ENCODE results near the gene GRIPAP1. TPM values are rescaled to one million over a fixed set of nuclear protein-coding genes. Genes with fewer than 3 reads are reported as not detected.

Gene GRIPAP1
- total RNA-seq, 8 experiments from 2014 or later = 24.2 to 69.0 (median 44.8) TPM

- in situ Hi-C loops (cut with MboI; ENCODE audit: low pct_unique_long_range_greater_than_20kb in 2 of 9, low sequenced_read_pairs in 9 of 9, unreplicated experiment in 9 of 9) = no loop called here
- 0 to 100% (median 83%) methylated on average over 1 to 3 of the region's 7 CpGs; no CpG with 5 or more reads in 3 of the 10 experiments for WGBS, 10 experiments
- Histone ChIP-seq H3K4me1 (replicated peaks in 1 of 2) (no peaks in the 10 kb centered on the region), H3K27ac (no peak overlapping the region), H3K4me3 (no peak overlapping the region)
- ATAC-seq (replicated peaks in 6 of 8) = no peak
Observed at GRCh38 chrX:49019599-49020249, 17.7 kb upstream of the GRIPAP1 start.

- no peak for ATAC-seq (replicated peaks in 6 of 8)
- Histone ChIP-seq H3K27ac (no peak overlapping the region), H3K4me3 (no peak overlapping the region), H3K4me1 (replicated peaks in 1 of 2) (no peaks in the 10 kb centered on the region)
- in situ Hi-C loops (cut with MboI; ENCODE audit: low pct_unique_long_range_greater_than_20kb in 2 of 9, low sequenced_read_pairs in 9 of 9, unreplicated experiment in 9 of 9) = no loop called here
- WGBS, 10 experiments = 69% methylated on average over 2 of the region's 2 CpGs; no CpG with 5 or more reads in 9 of the 10 experiments
Observed at GRCh38 chrX:49019050-49019449, 17.0 kb upstream of the GRIPAP1 start.

GRCh38 chrX:49003696-49004095 lies 1.6 kb upstream of the GRIPAP1 start:
- Histone ChIP-seq H3K27ac (no peak overlapping the region), H3K4me3 (no peak overlapping the region), H3K4me1 (replicated peaks in 1 of 2) (peaks cover 0 to 2% of the 10 kb centered on the region in 2 donors)
- WGBS, 10 experiments = 25 to 85% (median 76%) methylated on average over 1 to 4 of the region's 5 CpGs; no CpG with 5 or more reads in 6 of the 10 experiments
- in situ Hi-C loops (cut with MboI; ENCODE audit: low pct_unique_long_range_greater_than_20kb in 2 of 9, low sequenced_read_pairs in 9 of 9, unreplicated experiment in 9 of 9) = no loop called here
- no peak for ATAC-seq (replicated peaks in 6 of 8)

GRCh38 chrX:49001521-49002090 lies 458 bp downstream of the GRIPAP1 start:
- WGBS, 10 experiments = 0 to 8% methylated on average over 1 to 2 of the region's 17 CpGs; no CpG with 5 or more reads in 8 of the 10 experiments
- peak; percentile 25 to 56 (median 38) for ATAC-seq (replicated peaks in 6 of 8)
- peak overlapping the region; percentile 94 to 100 for H3K27ac ChIP-seq

GRCh38 chrX:49000636-49001035 lies 1.4 kb downstream of the GRIPAP1 start:
- no peak for ATAC-seq (replicated peaks in 6 of 8)
- no peak overlapping the region for H3K4me3 ChIP-seq
- H3K4me1 ChIP-seq (replicated peaks in 1 of 2) = peaks cover 0 to 2% of the 10 kb centered on the region in 2 donors
- in situ Hi-C loops (cut with MboI; ENCODE audit: low pct_unique_long_range_greater_than_20kb in 2 of 9, low sequenced_read_pairs in 9 of 9, unreplicated experiment in 9 of 9) = no loop called here
- WGBS, 10 experiments = 61 to 100% (median 80%) methylated on average over 1 to 3 of the region's 4 CpGs; no CpG with 5 or more reads in 7 of the 10 experiments
- no peak overlapping the region for H3K27ac ChIP-seq

More at GRCh38 chrX:49001521-49002090, 458 bp downstream of the GRIPAP1 start:
- in situ Hi-C loops (cut with MboI; ENCODE audit: low pct_unique_long_range_greater_than_20kb in 2 of 9, low sequenced_read_pairs in 9 of 9, unreplicated experiment in 9 of 9) = no loop called here
- peaks cover 0 to 2% of the 10 kb centered on the region in 2 donors for H3K4me1 ChIP-seq (replicated peaks in 1 of 2)
- H3K4me3 ChIP-seq = peak overlapping the region; percentile 52 to 71 (median 63)

GRCh38 chrX:48999030-48999429 lies 3.0 kb downstream of the GRIPAP1 start:
- in situ Hi-C loops (cut with MboI; ENCODE audit: low pct_unique_long_range_greater_than_20kb in 2 of 9, low sequenced_read_pairs in 9 of 9, unreplicated experiment in 9 of 9) = no loop called here
- H3K4me1 ChIP-seq (replicated peaks in 1 of 2) = peaks cover 0 to 2% of the 10 kb centered on the region in 2 donors
- 60% methylated on average over 1 of the region's 5 CpGs; no CpG with 5 or more reads in 9 of the 10 experiments for WGBS, 10 experiments
- no peak overlapping the region for H3K27ac ChIP-seq
- no peak overlapping the region for H3K4me3 ChIP-seq
- no peak for ATAC-seq (replicated peaks in 6 of 8)

GRCh38 chrX:48998391-48998790 lies 3.7 kb downstream of the GRIPAP1 start:
- no peak for ATAC-seq (replicated peaks in 6 of 8)
- 58 to 93% (median 80%) methylated on average over 1 to 3 of the region's 4 CpGs; no CpG with 5 or more reads in 7 of the 10 experiments for WGBS, 10 experiments
- H3K4me3 ChIP-seq = no peak overlapping the region
- peaks cover 0 to 2% of the 10 kb centered on the region in 2 donors for H3K4me1 ChIP-seq (replicated peaks in 1 of 2)
- H3K27ac ChIP-seq = no peak overlapping the region
- in situ Hi-C loops (cut with MboI; ENCODE audit: low pct_unique_long_range_greater_than_20kb in 2 of 9, low sequenced_read_pairs in 9 of 9, unreplicated experiment in 9 of 9) = no loop called here

GRCh38 chrX:48997865-48998264 lies 4.2 kb downstream of the GRIPAP1 start:
- no peak overlapping the region for H3K27ac ChIP-seq
- no peak for ATAC-seq (replicated peaks in 6 of 8)
- H3K4me1 ChIP-seq (replicated peaks in 1 of 2) = peaks cover 0 to 2% of the 10 kb centered on the region in 2 donors
- in situ Hi-C loops (cut with MboI; ENCODE audit: low pct_unique_long_range_greater_than_20kb in 2 of 9, low sequenced_read_pairs in 9 of 9, unreplicated experiment in 9 of 9) = no loop called here
- WGBS, 10 experiments = 50 to 71% methylated on average over 1 of the region's 1 CpG; no CpG with 5 or more reads in 8 of the 10 experiments
- H3K4me3 ChIP-seq = no peak overlapping the region

GRCh38 chrX:48997455-48997854 lies 4.6 kb downstream of the GRIPAP1 start:
- 59 to 100% (median 97%) methylated on average over 3 of the region's 3 CpGs; no CpG with 5 or more reads in 4 of the 10 experiments for WGBS, 10 experiments
- Histone ChIP-seq H3K27ac (no peak overlapping the region), H3K4me3 (no peak overlapping the region), H3K4me1 (replicated peaks in 1 of 2) (peaks cover 0 to 2% of the 10 kb centered on the region in 2 donors)
- in situ Hi-C loops (cut with MboI; ENCODE audit: low pct_unique_long_range_greater_than_20kb in 2 of 9, low sequenced_read_pairs in 9 of 9, unreplicated experiment in 9 of 9) = no loop called here
- ATAC-seq (replicated peaks in 6 of 8) = no peak

- no peak for ATAC-seq (replicated peaks in 6 of 8)
- in situ Hi-C loops (cut with MboI; ENCODE audit: low pct_unique_long_range_greater_than_20kb in 2 of 9, low sequenced_read_pairs in 9 of 9, unreplicated experiment in 9 of 9) = no loop called here
- WGBS, 10 experiments = 39 to 100% (median 63%) methylated on average over 1 to 4 of the region's 6 CpGs; no CpG with 5 or more reads in 6 of the 10 experiments
- Histone ChIP-seq H3K4me3 (no peak overlapping the region), H3K4me1 (replicated peaks in 1 of 2) (peaks cover 0 to 2% of the 10 kb centered on the region in 2 donors), H3K27ac (no peak overlapping the region)
Observed at GRCh38 chrX:48996969-48997368, 5.1 kb downstream of the GRIPAP1 start.

GRCh38 chrX:48992341-48992740 lies 9.7 kb downstream of the GRIPAP1 start:
- in situ Hi-C loops (cut with MboI; ENCODE audit: low pct_unique_long_range_greater_than_20kb in 2 of 9, low sequenced_read_pairs in 9 of 9, unreplicated experiment in 9 of 9) = no loop called here

GRCh38 chrX:48989483-48989882 lies 12.6 kb downstream of the GRIPAP1 start:
- WGBS, 10 experiments = 63 to 100% (median 100%) methylated on average over 1 to 4 of the region's 4 CpGs; no CpG with 5 or more reads in 7 of the 10 experiments
- H3K27ac ChIP-seq = no peak overlapping the region
- no peaks in the 10 kb centered on the region for H3K4me1 ChIP-seq (replicated peaks in 1 of 2)
- in situ Hi-C loops (cut with MboI; ENCODE audit: low pct_unique_long_range_greater_than_20kb in 2 of 9, low sequenced_read_pairs in 9 of 9, unreplicated experiment in 9 of 9) = no loop called here
- no peak overlapping the region for H3K4me3 ChIP-seq
- ATAC-seq (replicated peaks in 6 of 8) = no peak

More at GRCh38 chrX:48992341-48992740, 9.7 kb downstream of the GRIPAP1 start:
- H3K4me3 ChIP-seq = no peak overlapping the region
- ATAC-seq (replicated peaks in 6 of 8) = no peak
- no peak overlapping the region for H3K27ac ChIP-seq
- no peaks in the 10 kb centered on the region for H3K4me1 ChIP-seq (replicated peaks in 1 of 2)

GRCh38 chrX:48983896-48984295 lies 18.2 kb downstream of the GRIPAP1 start:
- in situ Hi-C loops (cut with MboI; ENCODE audit: low pct_unique_long_range_greater_than_20kb in 2 of 9, low sequenced_read_pairs in 9 of 9, unreplicated experiment in 9 of 9) = no loop called here
- WGBS, 10 experiments = 43 to 100% (median 80%) methylated on average over 1 to 3 of the region's 3 CpGs; no CpG with 5 or more reads in 7 of the 10 experiments
- H3K4me3 ChIP-seq = no peak overlapping the region
- H3K27ac ChIP-seq = no peak overlapping the region
- no peaks in the 10 kb centered on the region for H3K4me1 ChIP-seq (replicated peaks in 1 of 2)
- peak in 1 of 8 experiments; percentile 64 for ATAC-seq (replicated peaks in 6 of 8)
